GM19193 (cell line): ENCODE measurements around the gene SEMA6A.

Experiments used
- POLR2A ChIP-seq: IDR thresholded peaks from 4 replicates; pipeline ENCODE4 v1.6.1; 2011; ENCODE audit not compliant: insufficient read depth, insufficient read length; ENCODE audit errors: extremely low read depth

SEMA6A gene

GRCh38 chr5:116418774-116419173 is 155.8 kb downstream of the SEMA6A start:
- TF ChIP-seq POLR2A, result no peak

- TF ChIP-seq POLR2A, result no peak
These were observed 156.6 kb downstream of the SEMA6A start for GRCh38 chr5:116418016-116418415.

GRCh38 chr5:116415989-116416388 is 158.6 kb downstream of the SEMA6A start:
- TF ChIP-seq POLR2A, result no peak

GRCh38 chr5:116415182-116415581 is 159.4 kb downstream of the SEMA6A start:
- no peak for TF ChIP-seq POLR2A

- no peak for TF ChIP-seq POLR2A
These were observed 163.5 kb downstream of the SEMA6A start for GRCh38 chr5:116411101-116411571.

- TF ChIP-seq POLR2A, result no peak
These were observed 164.2 kb downstream of the SEMA6A start for GRCh38 chr5:116410336-116410890.

GRCh38 chr5:116409591-116410296 is 164.9 kb downstream of the SEMA6A start:
- TF ChIP-seq POLR2A, result no peak

GRCh38 chr5:116406306-116407041 is 168.1 kb downstream of the SEMA6A start:
- no peak for TF ChIP-seq POLR2A

- TF ChIP-seq POLR2A, result no peak
These were observed 169.8 kb downstream of the SEMA6A start for GRCh38 chr5:116404792-116405191.

- TF ChIP-seq POLR2A, result no peak
These were observed 170.6 kb downstream of the SEMA6A start for GRCh38 chr5:116404016-116404415.

- TF ChIP-seq POLR2A, result no peak
These were observed 172.4 kb downstream of the SEMA6A start for GRCh38 chr5:116402235-116402634.

- no peak for TF ChIP-seq POLR2A
These were observed 173.0 kb downstream of the SEMA6A start for GRCh38 chr5:116401576-116401975.

- TF ChIP-seq POLR2A, result no peak
These were observed 178.0 kb downstream of the SEMA6A start for GRCh38 chr5:116396476-116397099.

GRCh38 chr5:116395631-116396203 is 178.9 kb downstream of the SEMA6A start:
- no peak for TF ChIP-seq POLR2A

GRCh38 chr5:116395226-116395625 is 179.4 kb downstream of the SEMA6A start:
- TF ChIP-seq POLR2A, result no peak

- no peak for TF ChIP-seq POLR2A
These were observed 180.3 kb downstream of the SEMA6A start for GRCh38 chr5:116394186-116394867.
